Superior temporal gyrus (tissue), 1 donor: ENCODE measurements around the gene RAET1G.

ENCODE experiments used
- DNase-seq: peaks from one replicate; pipeline ENCODE4 v3.0.0-alpha.2; 2016; ENCODE audit errors: extremely low spot score

RAET1G gene

DNA sequence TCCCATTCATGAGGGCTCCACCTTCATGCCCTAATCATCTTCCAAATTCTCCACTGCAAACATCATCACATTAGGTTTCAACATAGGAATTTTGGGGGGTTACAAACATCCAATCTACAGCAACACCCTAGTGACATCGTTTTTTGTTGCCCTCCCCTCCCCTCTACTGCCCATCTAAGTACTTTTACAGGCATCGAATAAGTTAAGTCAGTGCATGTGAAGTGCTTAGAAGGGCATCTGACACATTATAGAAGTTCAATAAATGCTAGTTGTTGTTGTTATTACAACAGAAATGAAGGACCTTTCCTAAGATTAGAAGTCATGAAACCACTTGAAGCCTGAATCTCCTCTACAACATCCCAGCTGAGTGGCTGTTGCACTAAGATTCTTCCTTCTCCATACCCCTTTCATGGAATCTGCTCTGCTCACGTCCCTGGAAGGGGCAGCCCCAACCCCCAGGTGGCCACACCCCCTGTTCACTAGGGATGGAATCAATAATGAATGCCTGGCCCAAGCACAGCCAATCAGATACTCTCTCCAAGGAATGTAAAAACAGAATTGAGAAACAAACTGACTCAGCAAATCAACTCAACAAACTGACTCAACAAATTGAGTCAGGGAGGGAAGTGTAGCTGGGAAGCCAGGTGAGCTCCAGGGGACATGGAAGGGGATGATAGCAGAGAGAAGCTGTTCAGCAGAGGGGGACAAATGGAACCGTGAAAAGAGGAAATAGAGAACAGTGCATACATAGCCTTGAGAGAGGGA lies 54.9 kb downstream of the RAET1G start:
- no peak for DNase-seq
